Measurements from ENCODE around the gene RXRA.

Gene RXRA

GRCh38 chr9:134406366-134407120, 80.3 kb downstream of the RXRA start:
- Histone ChIP-seq H3K14ac (ENCODE audit: low read length) (peak overlapping the region; percentile 97), H3K79me1 (ENCODE audit: low read depth, low read length) (peaks cover 27% of the 10 kb centered on the region), H3K4me2 (ENCODE audit: insufficient read depth, low read length, poor library complexity, severe bottlenecking) (no peak overlapping the region), H3K4ac (ENCODE audit: low read length) (no peak overlapping the region), H4K91ac (ENCODE audit: low read depth, low read length, poor library complexity) (no peak overlapping the region), H3K9me3 (replicated peaks in 1 of 2; ENCODE audit: control insufficient read depth in 2 of 2, insufficient read depth in 1 of 2, low read depth in 1 of 2, low read length in 2 of 2) (no peaks in the 10 kb centered on the region), H4K8ac (ENCODE audit: low read depth, low read length) (no peak overlapping the region), H2BK12ac (ENCODE audit: low read length) (peak overlapping the region; percentile 77), H3K23ac (ENCODE audit: low read depth, low read length, poor library complexity) (peak overlapping the region; percentile 16), H3K4me3 (ENCODE audit: low read length in 2 of 2) (no peak overlapping the region), H3K36me3 (replicated peaks in 1 of 2; ENCODE audit: control insufficient read depth in 2 of 2, insufficient read depth in 2 of 2, low read length in 2 of 2) (peaks cover 7 to 10% of the 10 kb centered on the region in 2 donors), H2AK5ac (ENCODE audit: low read depth, low read length) (peak overlapping the region; percentile 79), H3K9ac (ENCODE audit: low read depth, low read length, poor library complexity) (peak overlapping the region; percentile 50), H2BK15ac (ENCODE audit: low read length) (peak overlapping the region; percentile 62), H2AFZ (ENCODE audit: low read length) (no peak overlapping the region), H3K27ac (replicated peaks; ENCODE audit: low read length) (peak overlapping the region; percentile 67), H2BK120ac (ENCODE audit: low read depth, low read length) (peak overlapping the region; percentile 29), H3K27me3 (ENCODE audit: control insufficient read depth in 3 of 3, insufficient read depth in 3 of 3, low read depth in 1 of 3, low read length in 3 of 3) (no peaks in the 10 kb centered on the region), H3K4me1 (ENCODE audit: control insufficient read depth in 2 of 2, insufficient read depth in 1 of 2, low read depth in 1 of 2, low read length in 2 of 2) (peaks cover 15 to 19% of the 10 kb centered on the region in 2 donors), H3K18ac (ENCODE audit: low read length) (peak overlapping the region; percentile 97), H2BK5ac (ENCODE audit: low read length) (peak overlapping the region; percentile 89)
- no peak for DNase-seq (ENCODE audit: low spot score)
- no CpG with 5 or more reads among the region's 23 CpGs for WGBS, 2 donors (ENCODE audit: extremely low coverage in 2 of 2, insufficient read length in 2 of 2, insufficient replicate concordance in 1 of 2)

- peak overlapping the region; percentile 9 for H4K91ac ChIP-seq (ENCODE audit: low read depth, low read length, poor library complexity)
- peak overlapping the region; percentile 87 for H2BK120ac ChIP-seq (ENCODE audit: low read depth, low read length)
- peak overlapping the region; percentile 67 for H3K27ac ChIP-seq (replicated peaks; ENCODE audit: low read length)
- peaks cover 26% of the 10 kb centered on the region for H3K79me1 ChIP-seq (ENCODE audit: low read depth, low read length)
- peaks cover 15 to 22% of the 10 kb centered on the region in 2 donors for H3K4me1 ChIP-seq (ENCODE audit: control insufficient read depth in 2 of 2, insufficient read depth in 1 of 2, low read depth in 1 of 2, low read length in 2 of 2)
- H4K8ac ChIP-seq (ENCODE audit: low read depth, low read length) = peak overlapping the region; percentile 76
- peak overlapping the region; percentile 98 for H2AK5ac ChIP-seq (ENCODE audit: low read depth, low read length)
- H2AFZ ChIP-seq (ENCODE audit: low read length) = no peak overlapping the region
- peak overlapping the region; percentile 50 for H3K9ac ChIP-seq (ENCODE audit: low read depth, low read length, poor library complexity)
- H2BK5ac ChIP-seq (ENCODE audit: low read length) = peak overlapping the region; percentile 89
- H3K23ac ChIP-seq (ENCODE audit: low read depth, low read length, poor library complexity) = peak overlapping the region; percentile 16
- H3K9me3 ChIP-seq (replicated peaks in 1 of 2; ENCODE audit: control insufficient read depth in 2 of 2, insufficient read depth in 1 of 2, low read depth in 1 of 2, low read length in 2 of 2) = no peaks in the 10 kb centered on the region
- WGBS, 2 donors (ENCODE audit: extremely low coverage in 2 of 2, insufficient read length in 2 of 2, insufficient replicate concordance in 1 of 2) = no CpG with 5 or more reads among the region's 33 CpGs
- H3K36me3 ChIP-seq (replicated peaks in 1 of 2; ENCODE audit: control insufficient read depth in 2 of 2, insufficient read depth in 2 of 2, low read length in 2 of 2) = peaks cover 7 to 10% of the 10 kb centered on the region in 2 donors
- H3K4me2 ChIP-seq (ENCODE audit: insufficient read depth, low read length, poor library complexity, severe bottlenecking) = peak overlapping the region; percentile 43
- peak overlapping the region; percentile 97 for H3K14ac ChIP-seq (ENCODE audit: low read length)
- peak overlapping the region; percentile 1 for H3K4ac ChIP-seq (ENCODE audit: low read length)
- H3K27me3 ChIP-seq (ENCODE audit: control insufficient read depth in 3 of 3, insufficient read depth in 3 of 3, low read depth in 1 of 3, low read length in 3 of 3) = no peaks in the 10 kb centered on the region
- H2BK15ac ChIP-seq (ENCODE audit: low read length) = peak overlapping the region; percentile 62
- peak overlapping the region in 1 of 2 donors; percentile 29 for H3K4me3 ChIP-seq (ENCODE audit: low read length in 2 of 2)
- DNase-seq (ENCODE audit: low spot score) = peak; percentile 37
- H3K18ac ChIP-seq (ENCODE audit: low read length) = peak overlapping the region; percentile 97
- H2BK12ac ChIP-seq (ENCODE audit: low read length) = peak overlapping the region; percentile 8
Observed at GRCh38 chr9:134407121-134407779, 81.0 kb downstream of the RXRA start.

- peak overlapping the region; percentile 87 for H2BK120ac ChIP-seq (ENCODE audit: low read depth, low read length)
- no peaks in the 10 kb centered on the region for H3K27me3 ChIP-seq (ENCODE audit: control insufficient read depth in 3 of 3, insufficient read depth in 3 of 3, low read depth in 1 of 3, low read length in 3 of 3)
- peak overlapping the region; percentile 89 for H2BK5ac ChIP-seq (ENCODE audit: low read length)
- peak overlapping the region; percentile 30 for H3K9ac ChIP-seq (ENCODE audit: low read depth, low read length, poor library complexity)
- H4K91ac ChIP-seq (ENCODE audit: low read depth, low read length, poor library complexity) = peak overlapping the region; percentile 9
- peak overlapping the region; percentile 98 for H2AK5ac ChIP-seq (ENCODE audit: low read depth, low read length)
- no peaks in the 10 kb centered on the region for H3K9me3 ChIP-seq (replicated peaks in 1 of 2; ENCODE audit: control insufficient read depth in 2 of 2, insufficient read depth in 1 of 2, low read depth in 1 of 2, low read length in 2 of 2)
- H3K18ac ChIP-seq (ENCODE audit: low read length) = peak overlapping the region; percentile 97
- no peak overlapping the region for H3K4me2 ChIP-seq (ENCODE audit: insufficient read depth, low read length, poor library complexity, severe bottlenecking)
- no peak for DNase-seq (ENCODE audit: low spot score)
- no peak overlapping the region for H3K27ac ChIP-seq (replicated peaks; ENCODE audit: low read length)
- no peak overlapping the region for H4K8ac ChIP-seq (ENCODE audit: low read depth, low read length)
- no peak overlapping the region for H3K4me3 ChIP-seq (ENCODE audit: low read length in 2 of 2)
- H3K14ac ChIP-seq (ENCODE audit: low read length) = peak overlapping the region; percentile 31
- H3K4ac ChIP-seq (ENCODE audit: low read length) = no peak overlapping the region
- no CpG with 5 or more reads among the region's 9 CpGs for WGBS, 2 donors (ENCODE audit: extremely low coverage in 2 of 2, insufficient read length in 2 of 2, insufficient replicate concordance in 1 of 2)
- no peak overlapping the region for H2AFZ ChIP-seq (ENCODE audit: low read length)
- H3K23ac ChIP-seq (ENCODE audit: low read depth, low read length, poor library complexity) = peak overlapping the region; percentile 93
- peak overlapping the region; percentile 67 for H2BK15ac ChIP-seq (ENCODE audit: low read length)
- H3K4me1 ChIP-seq (ENCODE audit: control insufficient read depth in 2 of 2, insufficient read depth in 1 of 2, low read depth in 1 of 2, low read length in 2 of 2) = peaks cover 15 to 22% of the 10 kb centered on the region in 2 donors
- peaks cover 9 to 10% of the 10 kb centered on the region in 2 donors for H3K36me3 ChIP-seq (replicated peaks in 1 of 2; ENCODE audit: control insufficient read depth in 2 of 2, insufficient read depth in 2 of 2, low read length in 2 of 2)
- peak overlapping the region; percentile 41 for H2BK12ac ChIP-seq (ENCODE audit: low read length)
- peaks cover 27% of the 10 kb centered on the region for H3K79me1 ChIP-seq (ENCODE audit: low read depth, low read length)
Observed at GRCh38 chr9:134408389-134408788, 82.1 kb downstream of the RXRA start.

All from neuronal stem cell (in vitro differentiated cells).